Posterior cingulate gyrus (tissue), 11 donors: ENCODE data around the gene DGKI.
A peak's percentile ranks its signal among the peaks of the same experiment; 100 is the strongest.

ENCODE experiments used
- DNase-seq, 10 donors: peaks; one replicate each; pipeline versions ENCODE4 v3.0.0 to v3.0.0-alpha.2; 2020 to 2021; ENCODE audit warnings: mixed read lengths in 3 of 10
- intact Hi-C: fragments of 100-400 bp; cut with DNase I; formaldehyde crosslinking; loops from one replicate; pipeline ENCODE4 v1.15.1; 2023

DGKI gene

GRCh38 chr7:137342828-137343261, 503.9 kb downstream of the DGKI start:
- DNase-seq, result no peak
- intact Hi-C loops, result loop anchor here (5.0 kb wide), 2 partner anchors 41 to 109 kb away; no protein-coding TSS in a partner anchor

- DNase-seq, result no peak
- intact Hi-C loops, result loop anchor here (5.0 kb wide), 2 partner anchors 40 to 110 kb away; no protein-coding TSS in a partner anchor
Measured at GRCh38 chr7:137342265-137342664, 504.5 kb downstream of the DGKI start.

GRCh38 chr7:137337902-137338301, 508.9 kb downstream of the DGKI start:
- DNase-seq, result no peak
- intact Hi-C loops, result no loop called here

GRCh38 chr7:137335814-137336213, 511.0 kb downstream of the DGKI start:
- intact Hi-C loops, result no loop called here
- DNase-seq, result no peak

- intact Hi-C loops, result no loop called here
Measured at GRCh38 chr7:137331378-137331777, 515.4 kb downstream of the DGKI start.

More at GRCh38 chr7:137331378-137331777, 515.4 kb downstream of the DGKI start:
- DNase-seq, result peak in 1 of 10 donors; percentile 67
